Peyer's patch (tissue), 4 donors: ENCODE results near the gene ROBO1.

Experiments
- CTCF ChIP-seq, 6 experiments: fragments of 450-650 bp in 4 of 6; fragments of 200-600 bp in 2 of 6; sonication (generic) in 1 of 6; IDR thresholded peaks; one replicate each; pipeline ENCODE4 v1.5.1; 2017 to 2019; ENCODE audit warnings: antibody characterized with exemption in 6 of 6, mild to moderate bottlenecking in 3 of 6, moderate library complexity in 1 of 6
- POLR2A ChIP-seq, 2 donors: fragments of 450-650 bp; IDR thresholded peaks; one replicate each; pipeline ENCODE4 v1.5.1; 2017; ENCODE audit warnings: antibody characterized with exemption in 2 of 2, mild to moderate bottlenecking in 2 of 2, moderate library complexity in 2 of 2

- TF ChIP-seq CTCF (IDR thresholded peaks at IDR 0.05) (no peak), POLR2A (IDR thresholded peaks at IDR 0.05) (no peak)
These were observed 1035.3 kb downstream of the ROBO1 start for GRCh38 chr3:78732471-78732870.
